Effector memory CD4-positive, alpha-beta T cell (primary cell): ENCODE data around the gene OBSCN.

Source experiments
- DNase-seq, 3 donors: peaks; one replicate each; pipeline ENCODE4 v3.0.0-alpha.2; 2020
- H3K27ac ChIP-seq: 2 replicates; pipeline ENCODE4 v1.7.0; 2013; ENCODE audit warnings: mild to moderate bottlenecking, low read length, moderate library complexity; ENCODE audit not compliant: insufficient read depth, poor library complexity, severe bottlenecking
- H3K27me3 ChIP-seq: replicated peaks from 2 replicates; pipeline ENCODE4 v1.7.0; 2013; ENCODE audit warnings: mild to moderate bottlenecking, low read length; ENCODE audit not compliant: insufficient read depth, control insufficient read depth, poor library complexity, severe bottlenecking
- H3K36me3 ChIP-seq: 2 replicates; pipeline ENCODE4 v1.7.0; 2013; ENCODE audit warnings: mild to moderate bottlenecking, low read length, moderate library complexity; ENCODE audit not compliant: control insufficient read depth, insufficient read depth
- H3K4me1 ChIP-seq: 2 replicates; pipeline ENCODE4 v1.7.0; 2013; ENCODE audit warnings: low read length, mild to moderate bottlenecking; ENCODE audit not compliant: control insufficient read depth, insufficient read depth, poor library complexity, severe bottlenecking
- H3K4me3 ChIP-seq: 2 replicates; pipeline ENCODE4 v1.7.0; 2013; ENCODE audit warnings: low read length, low read depth, mild to moderate bottlenecking; ENCODE audit not compliant: insufficient read depth, poor library complexity, severe bottlenecking
- H3K9me3 ChIP-seq: 2 replicates; pipeline ENCODE4 v1.7.0; 2013; ENCODE audit warnings: mild to moderate bottlenecking, low read length, moderate library complexity; ENCODE audit not compliant: control insufficient read depth

OBSCN gene

DNA sequence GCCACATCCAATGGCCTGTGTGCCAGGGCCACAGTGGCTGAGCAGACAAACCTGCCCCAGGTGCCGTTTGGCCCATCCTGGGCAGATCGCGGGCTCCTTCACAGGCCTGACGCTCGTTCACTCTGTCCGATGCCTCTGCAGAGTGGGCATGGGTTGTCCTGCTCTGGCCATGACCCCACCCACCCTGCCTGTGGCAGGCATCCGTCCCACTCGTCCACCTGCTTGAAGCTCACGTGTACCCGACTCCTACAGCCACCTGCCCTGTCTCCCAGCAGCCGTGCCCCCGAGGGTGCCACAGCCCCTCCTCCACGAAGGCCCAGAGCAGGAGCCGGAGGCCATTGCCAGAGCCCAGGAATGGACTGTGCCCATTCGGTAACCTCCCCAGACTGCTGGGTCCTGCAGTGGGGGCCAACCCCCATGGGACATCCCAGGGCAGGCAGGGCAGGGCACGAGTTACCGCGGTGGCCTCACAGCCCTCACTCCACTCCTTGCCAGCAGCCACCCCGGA, 156.9 kb downstream of the OBSCN start:
- Histone ChIP-seq H3K27ac (no peak overlapping the region), H3K36me3 (no peaks in the 10 kb centered on the region), H3K4me3 (no peak overlapping the region), H3K27me3 (no peaks in the 10 kb centered on the region), H3K9me3 (no peaks in the 10 kb centered on the region), H3K4me1 (no peaks in the 10 kb centered on the region)
- DNase-seq, result no peak

DNA sequence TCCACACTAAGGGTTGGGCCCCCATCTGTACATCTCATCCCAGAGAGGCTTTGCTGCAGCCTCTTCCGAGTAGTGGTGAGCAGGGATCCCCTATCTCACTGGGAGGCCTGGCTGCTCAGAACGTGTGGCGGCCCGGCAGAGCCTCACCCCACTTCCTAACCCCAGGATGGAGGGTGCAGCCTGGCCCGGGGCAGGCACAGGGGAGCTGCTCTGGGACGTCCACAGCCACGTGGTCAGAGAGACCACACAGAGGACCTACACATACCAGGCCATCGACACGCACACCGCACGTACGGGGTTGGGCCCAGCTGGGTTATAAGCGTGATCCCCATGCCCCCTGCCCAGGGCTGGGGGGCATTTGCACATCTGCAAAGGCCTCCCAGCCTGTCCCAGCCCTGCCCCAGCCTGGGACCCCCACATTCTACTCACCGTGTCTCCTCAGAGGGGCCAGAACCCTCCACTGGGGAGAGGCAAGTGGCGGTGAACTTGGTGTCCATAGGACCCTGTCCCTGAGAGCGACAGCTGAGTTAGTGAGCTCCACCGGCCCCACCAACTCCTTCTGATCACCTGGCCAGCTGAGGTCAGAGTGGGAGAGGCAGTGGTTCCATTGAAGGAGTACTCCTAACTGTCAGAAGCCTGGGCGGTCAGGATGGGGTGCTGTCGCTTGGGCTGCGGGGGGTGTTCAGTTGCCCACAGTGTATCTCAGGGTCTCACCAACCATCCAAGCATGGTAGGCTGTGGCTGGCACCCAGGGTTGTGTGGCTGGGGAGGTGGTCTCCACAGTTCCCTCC, 157.6 kb downstream of the OBSCN start:
- H3K36me3 ChIP-seq, result no peaks in the 10 kb centered on the region
- H3K27me3 ChIP-seq, result no peaks in the 10 kb centered on the region
- no peaks in the 10 kb centered on the region for H3K4me1 ChIP-seq
- no peak for DNase-seq
- H3K9me3 ChIP-seq, result no peaks in the 10 kb centered on the region
- H3K4me3 ChIP-seq, result no peak overlapping the region
- no peak overlapping the region for H3K27ac ChIP-seq

DNA sequence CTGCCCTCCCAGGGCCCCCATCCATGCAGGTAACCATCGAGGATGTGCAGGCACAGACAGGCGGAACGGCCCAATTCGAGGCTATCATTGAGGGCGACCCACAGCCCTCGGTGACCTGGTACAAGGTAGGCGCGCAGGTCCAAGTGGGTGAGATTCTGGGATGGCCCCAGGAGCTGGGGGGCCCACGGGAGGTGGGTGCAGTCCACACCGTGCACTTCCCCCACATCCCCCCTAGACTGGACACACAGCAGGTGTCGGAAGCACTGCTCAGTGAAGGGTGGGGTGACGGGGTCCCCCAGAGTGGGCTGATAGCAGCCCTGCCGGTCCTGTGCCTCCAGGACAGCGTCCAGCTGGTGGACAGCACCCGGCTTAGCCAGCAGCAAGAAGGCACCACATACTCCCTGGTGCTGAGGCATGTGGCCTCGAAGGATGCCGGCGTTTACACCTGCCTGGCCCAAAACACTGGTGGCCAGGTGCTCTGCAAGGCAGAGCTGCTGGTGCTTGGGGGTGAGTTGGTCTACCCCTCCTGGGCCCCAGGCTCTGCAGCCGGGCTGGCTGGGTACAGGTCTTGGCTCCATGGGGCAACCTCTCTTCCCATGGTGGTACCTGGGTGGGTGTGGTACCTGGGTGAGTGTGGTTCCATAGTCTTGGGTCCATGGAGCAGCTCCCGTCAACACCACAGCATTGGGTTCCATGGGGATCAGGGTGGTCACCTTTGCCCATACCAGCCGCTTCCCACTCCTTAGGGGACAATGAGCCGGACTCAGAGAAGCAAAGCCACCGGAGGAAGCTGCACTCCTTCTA, 158.4 kb downstream of the OBSCN start:
- no peaks in the 10 kb centered on the region for H3K9me3 ChIP-seq
- no peak overlapping the region for H3K4me3 ChIP-seq
- no peaks in the 10 kb centered on the region for H3K4me1 ChIP-seq
- no peak for DNase-seq
- no peaks in the 10 kb centered on the region for H3K36me3 ChIP-seq
- H3K27me3 ChIP-seq, result no peaks in the 10 kb centered on the region
- no peak overlapping the region for H3K27ac ChIP-seq

DNA sequence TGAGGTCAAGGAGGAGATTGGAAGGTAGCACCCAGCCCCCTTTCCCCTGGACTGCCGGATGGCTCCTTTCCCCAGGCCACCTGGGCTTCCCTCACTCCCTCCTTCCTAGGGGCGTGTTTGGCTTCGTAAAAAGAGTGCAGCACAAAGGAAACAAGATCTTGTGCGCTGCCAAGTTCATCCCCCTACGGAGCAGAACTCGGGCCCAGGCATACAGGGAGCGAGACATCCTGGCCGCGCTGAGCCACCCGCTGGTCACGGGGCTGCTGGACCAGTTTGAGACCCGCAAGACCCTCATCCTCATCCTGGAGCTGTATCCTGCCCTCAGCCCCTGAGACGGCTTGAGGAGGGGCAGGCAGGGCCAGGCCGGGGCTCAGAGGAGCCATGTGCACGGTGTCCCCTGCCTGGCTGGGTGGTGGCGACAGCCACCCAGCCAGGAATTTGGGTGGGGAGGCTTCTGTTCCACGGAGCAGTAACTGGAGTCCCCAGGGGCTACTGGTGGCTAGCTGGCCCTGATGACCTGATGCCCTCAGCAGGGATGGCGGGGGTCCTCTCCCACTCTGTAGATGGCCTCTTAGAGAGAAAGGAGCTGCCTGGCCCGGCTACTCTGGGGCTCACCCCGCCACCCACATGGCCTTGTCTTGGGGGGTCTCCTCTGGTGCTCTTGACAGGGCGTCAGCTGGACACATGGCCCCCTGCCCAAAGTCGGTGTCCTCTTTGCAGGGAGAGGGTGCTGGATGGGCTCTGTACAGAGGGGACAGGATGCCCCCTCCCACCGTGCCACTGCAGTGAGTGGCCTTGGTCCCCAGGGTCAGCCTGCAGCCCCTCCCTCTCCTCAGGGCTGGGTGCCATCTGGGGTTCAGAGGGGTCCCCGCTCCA, 159.3 kb downstream of the OBSCN start:
- H3K36me3 ChIP-seq, result no peaks in the 10 kb centered on the region
- no peaks in the 10 kb centered on the region for H3K9me3 ChIP-seq
- no peak overlapping the region for H3K27ac ChIP-seq
- DNase-seq, result no peak
- H3K27me3 ChIP-seq, result no peaks in the 10 kb centered on the region
- H3K4me1 ChIP-seq, result no peaks in the 10 kb centered on the region
- H3K4me3 ChIP-seq, result no peak overlapping the region

DNA sequence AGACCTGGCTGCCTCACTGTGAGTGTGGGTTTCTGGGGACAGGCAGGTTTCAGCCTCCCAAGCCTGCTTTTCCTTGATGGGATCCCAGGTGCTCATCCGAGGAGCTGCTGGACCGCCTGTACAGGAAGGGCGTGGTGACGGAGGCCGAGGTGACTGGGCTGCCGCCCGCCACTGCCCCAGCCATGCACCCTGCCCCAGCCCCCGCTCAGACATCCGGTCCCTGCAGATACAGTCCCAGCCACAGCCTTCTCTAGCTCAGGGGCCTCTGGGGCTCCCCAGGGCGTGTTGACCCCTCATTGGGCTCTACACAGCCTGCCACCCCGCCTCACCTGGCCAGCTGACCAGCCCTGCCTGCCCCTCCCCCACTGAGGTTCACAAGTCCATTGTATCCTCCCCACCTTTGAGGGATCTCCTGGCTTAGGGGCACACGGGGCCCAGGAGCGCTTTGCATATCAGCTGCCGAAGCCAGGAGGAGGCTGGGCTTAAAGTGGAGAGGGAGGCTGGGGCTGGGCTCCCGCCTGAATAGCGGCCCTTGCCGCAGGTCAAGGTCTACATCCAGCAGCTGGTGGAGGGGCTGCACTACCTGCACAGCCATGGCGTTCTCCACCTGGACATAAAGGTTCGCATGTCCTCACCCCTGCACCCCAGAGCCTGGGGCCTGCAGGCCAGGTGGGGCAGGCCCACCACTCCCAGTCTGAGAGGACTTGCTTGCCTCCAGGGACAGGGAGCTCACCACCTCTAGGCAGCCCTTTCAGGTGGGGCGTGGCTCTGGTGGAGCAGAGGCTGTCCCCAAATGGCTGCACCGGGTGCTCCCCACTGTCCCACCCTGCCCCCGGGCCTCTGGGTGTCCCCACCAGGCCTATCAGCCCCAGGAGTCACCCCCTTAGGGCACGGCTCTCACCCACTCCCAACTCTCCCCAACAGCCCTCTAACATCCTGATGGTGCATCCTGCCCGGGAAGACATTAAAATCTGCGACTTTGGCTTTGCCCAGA, 160.3 kb downstream of the OBSCN start:
- no peaks in the 10 kb centered on the region for H3K27me3 ChIP-seq
- no peaks in the 10 kb centered on the region for H3K36me3 ChIP-seq
- no peak overlapping the region for H3K27ac ChIP-seq
- no peak for DNase-seq
- H3K4me1 ChIP-seq, result no peaks in the 10 kb centered on the region
- no peak overlapping the region for H3K4me3 ChIP-seq
- no peaks in the 10 kb centered on the region for H3K9me3 ChIP-seq

DNA sequence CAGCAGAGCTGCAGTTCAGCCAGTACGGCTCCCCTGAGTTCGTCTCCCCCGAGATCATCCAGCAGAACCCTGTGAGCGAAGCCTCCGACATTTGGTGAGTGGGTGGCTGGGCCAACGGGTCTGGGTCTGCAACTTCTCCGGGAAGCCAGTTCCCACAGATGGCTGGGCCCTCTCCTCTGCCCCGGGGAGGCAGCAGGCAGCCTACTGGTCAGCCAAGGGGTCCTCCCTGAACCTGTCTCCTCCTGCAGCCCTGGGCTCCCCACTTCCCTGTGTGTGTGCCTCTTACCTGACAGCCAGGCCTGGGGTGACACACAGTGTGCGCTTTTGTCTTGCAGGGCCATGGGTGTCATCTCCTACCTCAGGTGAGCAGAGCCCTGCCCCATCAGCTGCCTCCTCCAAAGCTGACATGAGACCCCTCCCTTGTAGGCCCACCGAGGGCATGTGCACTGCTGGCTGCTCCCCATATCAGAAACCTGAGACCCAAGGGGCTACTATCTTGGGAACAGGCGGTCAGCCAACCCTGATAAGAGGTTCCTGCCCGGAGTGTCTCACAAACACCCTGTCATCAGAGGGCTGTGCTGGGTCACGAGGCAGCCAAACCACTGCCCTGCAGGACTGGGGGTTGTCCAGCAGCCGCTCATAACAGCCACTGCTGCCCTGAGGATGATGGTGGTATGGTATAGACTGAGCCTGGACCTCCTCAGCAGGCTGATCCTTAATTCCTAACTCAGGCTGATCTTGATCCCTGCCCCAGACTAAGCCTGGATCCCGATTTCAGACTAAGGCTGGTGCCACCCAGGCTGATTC, 161.2 kb downstream of the OBSCN start:
- no peak for DNase-seq
- no peaks in the 10 kb centered on the region for H3K9me3 ChIP-seq
- no peaks in the 10 kb centered on the region for H3K36me3 ChIP-seq
- H3K4me1 ChIP-seq, result no peaks in the 10 kb centered on the region
- H3K4me3 ChIP-seq, result no peak overlapping the region
- H3K27ac ChIP-seq, result no peak overlapping the region
- H3K27me3 ChIP-seq, result no peaks in the 10 kb centered on the region

DNA sequence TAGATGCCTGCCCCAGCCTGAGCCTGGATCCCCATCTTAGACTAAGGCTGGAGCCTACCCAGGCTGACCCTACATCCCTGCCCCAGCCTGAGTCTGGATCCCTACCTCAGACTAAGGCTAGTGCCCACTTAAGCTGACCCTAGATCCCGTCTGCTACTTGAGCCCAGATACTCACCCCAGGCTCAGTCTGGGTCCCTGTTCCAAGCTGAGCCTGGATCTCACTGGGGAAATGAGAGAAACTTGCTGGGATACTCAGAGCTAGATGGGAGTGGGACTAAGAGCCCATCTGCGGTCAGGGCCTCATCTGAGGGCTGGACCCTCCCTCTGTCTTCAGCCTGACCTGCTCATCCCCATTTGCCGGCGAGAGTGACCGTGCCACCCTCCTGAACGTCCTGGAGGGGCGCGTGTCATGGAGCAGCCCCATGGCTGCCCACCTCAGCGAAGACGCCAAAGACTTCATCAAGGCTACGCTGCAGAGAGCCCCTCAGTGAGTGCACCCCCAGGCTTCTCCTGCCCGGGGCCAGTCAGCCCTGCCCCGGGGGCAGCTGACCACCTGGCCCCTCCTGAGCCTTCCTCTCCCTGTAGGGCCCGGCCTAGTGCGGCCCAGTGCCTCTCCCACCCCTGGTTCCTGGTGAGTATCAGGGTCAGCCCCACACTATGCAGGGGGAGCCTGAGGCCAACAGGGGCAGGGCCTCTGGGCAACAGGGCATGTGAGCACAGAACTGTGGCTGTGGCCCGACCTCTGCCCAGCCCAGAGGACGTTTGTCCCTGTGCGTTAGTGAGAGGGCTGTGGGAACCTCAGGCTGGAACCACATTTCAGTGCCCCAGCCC, 162.0 kb downstream of the OBSCN start:
- Histone ChIP-seq H3K36me3 (no peaks in the 10 kb centered on the region), H3K4me3 (no peak overlapping the region), H3K4me1 (no peaks in the 10 kb centered on the region), H3K27me3 (no peaks in the 10 kb centered on the region), H3K27ac (no peak overlapping the region), H3K9me3 (no peaks in the 10 kb centered on the region)
- DNase-seq, result no peak

DNA sequence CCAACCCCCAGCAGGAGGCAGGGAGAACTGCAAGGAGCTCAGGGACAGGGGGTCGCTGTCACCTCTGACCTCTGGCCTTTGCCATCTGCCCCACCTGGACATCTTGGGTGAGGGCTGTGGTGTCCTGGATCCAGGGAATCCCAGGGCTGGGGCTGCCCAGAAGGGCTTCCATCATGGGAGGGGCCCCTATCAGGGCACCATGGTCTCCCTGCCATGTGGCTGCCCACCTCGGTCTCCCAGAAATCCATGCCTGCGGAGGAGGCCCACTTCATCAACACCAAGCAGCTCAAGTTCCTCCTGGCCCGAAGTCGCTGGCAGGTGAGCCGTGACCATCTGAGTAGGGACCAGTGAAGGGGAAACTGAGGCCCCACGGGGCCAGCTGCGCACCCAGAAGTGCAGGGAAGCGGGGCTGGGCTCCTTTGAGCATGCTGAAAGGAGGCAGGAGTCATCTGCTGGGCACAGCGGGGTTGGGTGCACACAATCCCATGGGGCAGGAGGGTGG, 162.6 kb downstream of the OBSCN start:
- no peaks in the 10 kb centered on the region for H3K27me3 ChIP-seq
- DNase-seq, result no peak
- no peak overlapping the region for H3K27ac ChIP-seq
- H3K36me3 ChIP-seq, result no peaks in the 10 kb centered on the region
- H3K4me1 ChIP-seq, result no peaks in the 10 kb centered on the region
- no peak overlapping the region for H3K4me3 ChIP-seq
- no peaks in the 10 kb centered on the region for H3K9me3 ChIP-seq
